SIG-M5 (cell line): ENCODE measurements around the gene EVPLL.
"Not testable (repeated sequence)": the region's sequence is repeated elsewhere in the genome, so short reads cannot be mapped to it uniquely, and the experiment has no call there.

ENCODE experiments used
- DNase-seq: peaks from one replicate; lab custom pipeline; 2025; lab: John Stamatoyannopoulos, UW

EVPLL gene

DNA sequence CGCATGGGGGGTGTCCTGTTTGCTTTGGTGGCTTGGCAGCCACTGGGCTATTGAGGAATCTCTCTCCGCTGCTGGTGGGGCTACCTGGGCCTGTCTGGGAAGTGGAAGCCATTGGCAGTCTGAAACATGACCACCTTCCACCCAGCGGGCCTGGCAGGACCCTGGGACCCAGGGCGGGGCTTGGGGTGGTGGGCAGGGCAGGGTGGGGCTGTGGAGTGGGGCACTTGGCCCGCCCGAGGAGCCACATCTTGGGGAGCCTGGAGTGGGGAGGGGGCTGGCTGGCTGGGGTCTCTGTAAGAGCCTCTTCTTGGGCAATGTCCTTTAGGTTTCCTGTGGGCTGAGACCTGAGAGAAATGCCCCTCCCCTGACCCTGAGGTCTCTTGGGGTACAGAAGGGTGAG, 48.0 kb downstream of the EVPLL start:
- not testable (repeated sequence) for DNase-seq

DNA sequence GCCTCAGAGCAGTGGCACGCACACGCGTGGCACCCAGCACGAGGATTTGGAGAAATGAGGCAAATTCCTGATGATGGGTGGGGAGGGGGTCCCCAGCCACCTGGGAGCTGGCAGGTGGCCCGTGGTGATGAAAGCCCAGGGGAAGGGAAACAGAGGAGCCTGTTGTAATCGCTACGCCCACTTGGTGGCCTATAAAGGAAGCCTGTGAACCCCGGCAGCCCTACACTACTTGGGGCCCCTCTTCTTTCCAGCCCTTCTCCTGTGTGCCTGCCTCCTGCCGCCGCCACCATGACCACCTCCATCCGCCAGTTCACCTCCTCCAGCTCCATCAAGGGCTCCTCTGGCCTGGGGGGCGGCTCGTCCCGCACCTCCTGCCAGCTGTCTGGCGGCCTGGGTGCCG, 49.1 kb downstream of the EVPLL start:
- not testable (repeated sequence) for DNase-seq

DNA sequence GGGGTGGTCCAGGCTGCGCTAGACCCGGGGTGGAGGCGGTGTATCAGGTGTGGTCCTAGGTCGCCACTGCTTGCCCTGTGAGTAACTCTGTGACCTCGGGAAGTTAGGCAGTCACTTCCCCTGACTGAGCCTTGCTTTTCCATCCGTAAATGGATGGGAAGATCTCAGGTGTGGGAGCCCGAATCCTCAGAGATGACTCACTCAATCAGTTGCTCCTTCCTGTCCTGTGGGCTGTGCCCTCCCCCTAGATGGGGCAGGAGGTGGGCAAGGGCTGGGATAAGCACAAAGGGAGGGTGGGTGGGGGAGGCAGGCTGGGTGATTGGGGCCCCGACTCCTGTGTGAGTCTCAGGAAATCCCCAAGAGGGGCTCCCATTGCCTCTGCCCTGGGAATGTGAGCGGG, 54.6 kb downstream of the EVPLL start:
- not testable (repeated sequence) for DNase-seq
